Dendritic cell treated with granulocyte-macrophage colony-stimulating factor and Interleukin-4, amounts not matched to agents 40 ng/mL and 50 ng/mL, for 4 days (primary cell): ENCODE measurements around the gene PRDM12.

Experiments
- H3K27ac Mint-ChIP-seq: one replicate; pipeline ENCODE4 v1.8.0; 2022; ENCODE audit warnings: mild to moderate bottlenecking, mixed read lengths
- H3K27me3 Mint-ChIP-seq: one replicate; pipeline ENCODE4 v1.8.0; 2022; ENCODE audit warnings: mild to moderate bottlenecking, mixed read lengths
- H3K36me3 Mint-ChIP-seq: one replicate; pipeline ENCODE4 v1.8.0; 2022; ENCODE audit warnings: low read depth, mixed read lengths
- H3K4me1 Mint-ChIP-seq: one replicate; pipeline ENCODE4 v1.8.0; 2022; ENCODE audit warnings: low read depth, mixed read lengths
- H3K4me3 Mint-ChIP-seq: one replicate; pipeline ENCODE4 v1.8.0; 2022; ENCODE audit warnings: mild to moderate bottlenecking, moderate library complexity, mixed read lengths
- H3K9me3 Mint-ChIP-seq: one replicate; pipeline ENCODE4 v1.8.0; 2022; ENCODE audit warnings: mixed read lengths
- intact Hi-C: fragments of 100-400 bp; cut with micrococcal nuclease; formaldehyde crosslinking; loops from one replicate; pipeline ENCODE4 v1.15.0; 2022

Gene PRDM12

GRCh38 chr9:130651752-130652151 is 12.6 kb upstream of the PRDM12 start:
- no peak overlapping the region for H3K4me3 Mint-ChIP-seq
- no peak overlapping the region for H3K27ac Mint-ChIP-seq
- H3K9me3 Mint-ChIP-seq, result no peaks in the 10 kb centered on the region
- H3K27me3 Mint-ChIP-seq, result peaks cover 55% of the 10 kb centered on the region
- no peaks in the 10 kb centered on the region for H3K36me3 Mint-ChIP-seq
- H3K4me1 Mint-ChIP-seq, result no peaks in the 10 kb centered on the region
- intact Hi-C loops, result no loop called here

DNA sequence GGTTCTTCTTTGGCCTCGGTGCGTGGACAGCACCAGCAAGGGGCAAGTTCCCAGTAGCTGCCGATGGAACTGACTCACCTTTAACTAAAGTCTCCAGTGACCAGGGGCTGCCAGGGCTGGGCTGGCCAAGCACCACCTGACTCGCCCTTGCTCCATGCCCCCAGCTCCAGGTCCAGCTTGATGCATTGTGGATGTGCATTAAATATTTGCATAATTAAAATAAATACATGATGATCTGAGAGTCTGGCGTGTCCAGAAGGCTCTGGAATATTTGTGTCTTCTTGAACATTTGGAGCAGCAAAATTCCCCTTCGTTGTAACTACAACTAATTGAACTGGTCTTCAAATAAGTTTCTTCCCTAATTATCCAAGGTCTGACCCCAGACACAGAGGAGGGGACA is 9.5 kb upstream of the PRDM12 start:
- intact Hi-C loops, result no loop called here
- Mint-ChIP-seq H3K4me1 (peaks cover 4% of the 10 kb centered on the region), H3K36me3 (no peaks in the 10 kb centered on the region), H3K27ac (no peak overlapping the region), H3K9me3 (no peaks in the 10 kb centered on the region), H3K27me3 (peaks cover 78% of the 10 kb centered on the region), H3K4me3 (no peak overlapping the region)

GRCh38 chr9:130658893-130659698 is 5.3 kb upstream of the PRDM12 start:
- Mint-ChIP-seq H3K27ac (no peak overlapping the region), H3K4me1 (peaks cover 10% of the 10 kb centered on the region), H3K27me3 (peaks cover 95% of the 10 kb centered on the region), H3K36me3 (no peaks in the 10 kb centered on the region), H3K9me3 (no peaks in the 10 kb centered on the region), H3K4me3 (no peak overlapping the region)
- intact Hi-C loops, result no loop called here

- Mint-ChIP-seq H3K36me3 (no peaks in the 10 kb centered on the region), H3K27me3 (peaks cover 95% of the 10 kb centered on the region), H3K9me3 (no peaks in the 10 kb centered on the region), H3K27ac (no peak overlapping the region), H3K4me3 (no peak overlapping the region), H3K4me1 (peaks cover 10% of the 10 kb centered on the region)
- intact Hi-C loops, result no loop called here
Observed at GRCh38 chr9:130659699-130660248, 4.6 kb upstream of the PRDM12 start.

DNA sequence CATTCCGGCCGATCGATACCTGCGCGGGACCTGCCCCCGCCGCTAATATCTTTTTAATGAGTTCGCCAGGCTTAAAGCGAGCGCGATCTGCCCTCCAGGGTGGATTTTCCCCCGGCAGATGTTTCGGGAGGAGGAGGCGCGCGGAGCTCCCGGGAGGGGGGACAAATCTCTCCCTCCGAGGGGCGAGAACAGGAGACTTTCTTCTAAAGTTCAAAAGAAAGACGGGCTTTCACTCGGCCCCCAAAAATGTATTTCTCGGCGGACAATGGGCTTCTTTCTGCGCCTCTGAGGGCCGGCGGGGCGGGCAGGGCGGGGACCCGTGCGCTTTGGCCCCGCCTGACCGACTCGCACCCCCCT is 4.1 kb upstream of the PRDM12 start:
- no peak overlapping the region for H3K4me3 Mint-ChIP-seq
- no peaks in the 10 kb centered on the region for H3K9me3 Mint-ChIP-seq
- no peaks in the 10 kb centered on the region for H3K36me3 Mint-ChIP-seq
- H3K27me3 Mint-ChIP-seq, result peaks cover 93% of the 10 kb centered on the region
- intact Hi-C loops, result no loop called here
- no peak overlapping the region for H3K27ac Mint-ChIP-seq
- peaks cover 10% of the 10 kb centered on the region for H3K4me1 Mint-ChIP-seq

DNA sequence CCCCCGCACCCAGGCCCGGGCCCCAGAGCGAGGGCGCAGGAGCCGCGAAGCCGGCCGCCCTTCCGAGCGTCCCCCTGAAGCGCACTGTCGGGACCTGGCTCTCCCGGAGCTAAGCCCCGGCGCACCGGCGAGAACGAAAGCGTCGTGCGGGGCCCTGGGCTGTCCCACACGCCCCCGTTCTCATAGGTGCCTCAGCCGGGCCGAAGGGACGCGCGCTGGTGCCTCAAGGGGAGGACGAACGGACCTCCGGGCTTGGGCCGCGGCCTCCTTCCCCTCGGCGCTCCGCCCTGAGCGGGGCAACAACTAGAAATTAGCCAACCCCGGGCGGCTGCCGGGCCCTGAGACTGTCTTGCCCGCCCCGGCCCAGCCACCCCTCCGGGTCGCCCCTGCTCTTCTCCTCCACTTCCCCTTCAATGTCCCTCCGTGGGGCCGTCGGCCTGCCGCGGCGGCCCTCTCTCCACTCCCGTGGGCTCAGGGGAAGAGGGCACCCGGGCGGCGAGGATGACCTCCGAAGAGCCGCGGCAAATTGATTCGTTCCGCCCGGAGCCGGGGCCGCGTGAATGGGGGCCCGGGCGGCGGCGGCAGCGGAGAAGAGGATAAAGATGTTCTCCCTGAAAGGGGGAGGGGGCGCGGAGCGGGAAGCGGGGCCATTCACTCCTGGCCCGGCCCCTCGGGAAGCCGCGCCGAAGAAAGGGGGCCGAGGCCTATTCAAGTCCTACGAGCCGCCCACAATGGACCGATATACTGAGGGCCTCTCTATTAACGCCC is 3.5 kb upstream of the PRDM12 start:
- intact Hi-C loops, result no loop called here
- no peaks in the 10 kb centered on the region for H3K9me3 Mint-ChIP-seq
- H3K4me3 Mint-ChIP-seq, result no peak overlapping the region
- no peak overlapping the region for H3K27ac Mint-ChIP-seq
- H3K27me3 Mint-ChIP-seq, result peaks cover 93% of the 10 kb centered on the region
- no peaks in the 10 kb centered on the region for H3K36me3 Mint-ChIP-seq
- H3K4me1 Mint-ChIP-seq, result peaks cover 10% of the 10 kb centered on the region

GRCh38 chr9:130661451-130662098 is 2.8 kb upstream of the PRDM12 start:
- intact Hi-C loops, result no loop called here
- Mint-ChIP-seq H3K27me3 (peaks cover 93% of the 10 kb centered on the region), H3K4me1 (peaks cover 10% of the 10 kb centered on the region), H3K27ac (no peak overlapping the region), H3K36me3 (no peaks in the 10 kb centered on the region), H3K4me3 (no peak overlapping the region), H3K9me3 (no peaks in the 10 kb centered on the region)

DNA sequence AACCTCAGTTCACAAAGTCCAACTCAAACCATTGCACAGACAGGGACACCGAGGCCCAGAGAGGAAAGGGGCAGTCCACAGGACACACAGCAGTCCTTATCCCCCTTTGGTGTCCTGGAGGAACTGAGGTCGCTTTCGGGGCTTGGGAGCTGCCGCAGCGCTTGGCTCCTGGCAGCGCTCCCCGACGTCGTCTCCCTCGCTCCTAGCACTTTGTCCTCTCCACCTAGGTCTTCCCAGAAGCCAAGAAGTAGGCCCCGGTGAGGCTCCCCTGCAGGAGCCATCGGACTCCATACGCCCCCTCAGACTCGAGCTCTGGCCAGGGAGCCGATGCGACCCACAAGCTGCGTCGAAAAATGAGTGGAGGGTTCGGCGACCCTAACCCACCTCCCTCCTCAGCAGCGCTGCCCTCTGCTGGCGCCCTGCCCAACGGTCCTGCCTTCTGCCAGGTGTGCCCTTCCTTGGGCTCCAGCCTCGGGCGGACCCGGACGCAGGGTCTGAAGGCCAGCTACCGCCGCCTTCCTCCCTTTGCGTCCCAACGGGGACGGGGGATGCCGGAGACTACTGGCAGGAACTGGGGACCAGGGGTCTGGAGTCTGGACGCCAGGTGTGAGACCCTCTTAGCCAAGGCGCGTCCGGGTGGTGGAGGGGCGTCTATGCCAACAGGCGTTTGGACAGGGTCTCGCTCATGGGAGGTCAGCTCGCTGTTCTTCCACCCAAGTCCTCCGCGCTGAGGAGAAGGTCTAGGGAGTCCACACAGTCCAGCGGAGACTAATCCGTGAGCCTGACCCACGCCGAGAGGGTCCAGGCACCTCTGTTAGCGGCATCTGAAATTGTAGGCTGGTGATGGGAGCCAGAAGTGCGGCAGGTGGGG is 2.1 kb upstream of the PRDM12 start:
- H3K27ac Mint-ChIP-seq, result no peak overlapping the region
- H3K4me3 Mint-ChIP-seq, result no peak overlapping the region
- H3K27me3 Mint-ChIP-seq, result peaks cover 93% of the 10 kb centered on the region
- no peaks in the 10 kb centered on the region for H3K36me3 Mint-ChIP-seq
- intact Hi-C loops, result no loop called here
- peaks cover 10% of the 10 kb centered on the region for H3K4me1 Mint-ChIP-seq
- H3K9me3 Mint-ChIP-seq, result no peaks in the 10 kb centered on the region

DNA sequence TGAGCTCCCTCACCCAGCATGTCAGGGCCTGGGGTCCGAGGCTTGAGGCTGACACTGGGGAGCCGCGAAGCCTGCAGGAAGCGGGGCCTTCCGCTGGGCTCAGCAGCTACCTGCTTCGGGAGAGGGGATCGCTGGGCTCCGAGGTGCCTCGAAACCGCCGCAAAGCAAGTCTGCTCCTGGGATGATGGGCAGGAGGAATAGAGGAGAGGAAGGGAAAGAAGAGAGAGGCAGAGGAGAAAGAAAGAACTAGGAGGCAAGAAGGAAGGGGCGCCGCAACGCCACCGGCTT is 1.5 kb upstream of the PRDM12 start:
- intact Hi-C loops, result no loop called here
- H3K9me3 Mint-ChIP-seq, result no peaks in the 10 kb centered on the region
- no peak overlapping the region for H3K27ac Mint-ChIP-seq
- peaks cover 94% of the 10 kb centered on the region for H3K27me3 Mint-ChIP-seq
- H3K36me3 Mint-ChIP-seq, result no peaks in the 10 kb centered on the region
- no peak overlapping the region for H3K4me3 Mint-ChIP-seq
- H3K4me1 Mint-ChIP-seq, result peaks cover 10% of the 10 kb centered on the region

DNA sequence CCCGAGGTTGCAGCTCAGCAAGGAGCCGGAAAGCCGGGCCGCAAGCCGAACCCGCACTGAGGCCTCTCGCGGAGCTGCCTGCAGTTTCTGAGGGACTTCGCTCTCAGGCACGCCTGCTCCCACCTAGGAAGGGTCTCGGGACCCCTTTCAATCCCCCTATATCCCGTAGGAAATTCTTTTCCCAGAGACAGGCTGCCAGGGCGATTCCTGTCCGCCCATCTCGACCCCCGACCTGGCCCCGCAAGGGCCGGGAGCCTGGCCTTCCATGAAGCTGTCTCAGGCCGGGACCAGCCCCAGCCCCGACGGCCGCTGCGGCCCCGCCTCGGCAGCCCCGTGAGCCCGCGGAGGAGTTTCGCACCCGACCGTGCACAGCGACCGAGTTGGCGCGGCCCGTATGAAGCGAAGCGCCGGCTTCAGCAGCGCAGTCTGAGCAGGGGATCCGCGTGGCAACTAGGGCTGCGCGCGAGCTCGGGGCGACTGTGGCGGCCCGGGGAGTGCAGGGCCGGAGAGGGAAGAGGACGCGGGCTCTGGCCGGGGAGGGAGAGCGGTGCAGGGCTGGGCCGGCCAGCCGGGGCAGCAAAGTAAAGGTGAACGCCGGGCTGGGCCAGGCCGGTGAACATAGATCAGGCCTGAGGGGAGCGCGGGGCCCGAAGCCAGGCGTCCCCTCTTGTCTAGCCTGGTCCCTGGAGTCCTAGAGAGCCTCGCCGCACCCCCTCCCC is 977 bp upstream of the PRDM12 start:
- intact Hi-C loops, result no loop called here
- no peaks in the 10 kb centered on the region for H3K36me3 Mint-ChIP-seq
- peaks cover 94% of the 10 kb centered on the region for H3K27me3 Mint-ChIP-seq
- H3K4me1 Mint-ChIP-seq, result peaks cover 10% of the 10 kb centered on the region
- no peak overlapping the region for H3K27ac Mint-ChIP-seq
- no peaks in the 10 kb centered on the region for H3K9me3 Mint-ChIP-seq
- H3K4me3 Mint-ChIP-seq, result no peak overlapping the region

DNA sequence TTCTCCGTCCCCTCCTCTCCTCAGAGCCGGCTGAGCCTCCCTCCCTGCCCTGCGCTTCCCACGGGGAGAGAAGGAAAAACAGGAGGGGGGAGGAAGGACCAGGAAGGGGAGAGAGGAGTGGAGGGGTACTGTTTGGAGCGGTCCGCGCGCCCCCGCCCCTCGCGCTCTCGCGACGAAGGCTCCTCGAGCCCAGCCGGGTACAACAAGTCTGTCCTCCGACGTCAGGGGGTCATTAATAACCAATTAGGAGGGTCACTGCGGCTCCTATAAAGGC is 480 bp upstream of the PRDM12 start:
- Mint-ChIP-seq H3K27me3 (peaks cover 94% of the 10 kb centered on the region), H3K9me3 (no peaks in the 10 kb centered on the region), H3K4me3 (no peak overlapping the region), H3K36me3 (no peaks in the 10 kb centered on the region), H3K4me1 (peaks cover 10% of the 10 kb centered on the region), H3K27ac (no peak overlapping the region)
- intact Hi-C loops, result no loop called here

- H3K36me3 Mint-ChIP-seq, result no peaks in the 10 kb centered on the region
- H3K4me1 Mint-ChIP-seq, result peaks cover 5% of the 10 kb centered on the region
- H3K27ac Mint-ChIP-seq, result no peak overlapping the region
- intact Hi-C loops, result no loop called here
- H3K9me3 Mint-ChIP-seq, result no peaks in the 10 kb centered on the region
- H3K27me3 Mint-ChIP-seq, result peaks cover 91% of the 10 kb centered on the region
- H3K4me3 Mint-ChIP-seq, result no peak overlapping the region
Observed at GRCh38 chr9:130665029-130665430, 636 bp downstream of the PRDM12 start.
